Measurements from ENCODE around the gene HECA. TPM values are rescaled to one million over a fixed set of nuclear protein-coding genes. Genes with fewer than 3 reads are reported as not detected.

The HECA gene
- total RNA-seq, 1 donor, result 29.9 TPM

DNA sequence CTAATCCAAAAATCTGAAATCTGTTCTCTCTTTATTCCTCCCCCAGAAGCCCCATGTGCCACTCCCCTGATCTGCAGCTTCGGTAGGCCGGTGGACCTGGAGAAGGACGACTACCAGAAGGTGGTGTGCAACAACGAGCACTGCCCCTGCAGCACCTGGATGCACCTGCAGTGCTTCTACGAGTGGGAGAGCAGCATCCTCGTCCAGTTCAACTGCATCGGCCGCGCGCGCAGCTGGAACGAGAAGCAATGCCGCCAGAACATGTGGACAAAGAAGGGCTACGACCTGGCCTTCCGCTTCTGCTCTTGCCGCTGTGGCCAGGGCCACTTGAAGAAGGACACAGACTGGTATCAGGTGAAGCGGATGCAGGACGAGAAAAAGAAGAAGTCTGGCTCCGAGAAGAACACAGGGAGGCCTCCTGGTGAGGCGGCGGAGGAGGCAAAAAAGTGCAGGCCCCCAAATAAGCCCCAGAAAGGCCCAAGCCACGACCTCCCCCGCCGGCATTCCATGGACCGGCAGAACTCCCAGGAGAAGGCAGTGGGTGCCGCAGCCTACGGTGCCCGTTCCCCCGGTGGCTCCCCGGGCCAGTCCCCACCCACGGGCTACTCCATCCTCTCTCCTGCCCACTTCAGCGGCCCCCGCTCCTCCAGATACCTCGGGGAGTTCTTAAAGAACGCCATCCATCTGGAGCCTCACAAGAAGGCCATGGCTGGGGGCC is 31.5 kb downstream of the HECA start:
- no peak for DNase-seq (ENCODE audit: low read depth)
- TF ChIP-seq, protein P1, sequence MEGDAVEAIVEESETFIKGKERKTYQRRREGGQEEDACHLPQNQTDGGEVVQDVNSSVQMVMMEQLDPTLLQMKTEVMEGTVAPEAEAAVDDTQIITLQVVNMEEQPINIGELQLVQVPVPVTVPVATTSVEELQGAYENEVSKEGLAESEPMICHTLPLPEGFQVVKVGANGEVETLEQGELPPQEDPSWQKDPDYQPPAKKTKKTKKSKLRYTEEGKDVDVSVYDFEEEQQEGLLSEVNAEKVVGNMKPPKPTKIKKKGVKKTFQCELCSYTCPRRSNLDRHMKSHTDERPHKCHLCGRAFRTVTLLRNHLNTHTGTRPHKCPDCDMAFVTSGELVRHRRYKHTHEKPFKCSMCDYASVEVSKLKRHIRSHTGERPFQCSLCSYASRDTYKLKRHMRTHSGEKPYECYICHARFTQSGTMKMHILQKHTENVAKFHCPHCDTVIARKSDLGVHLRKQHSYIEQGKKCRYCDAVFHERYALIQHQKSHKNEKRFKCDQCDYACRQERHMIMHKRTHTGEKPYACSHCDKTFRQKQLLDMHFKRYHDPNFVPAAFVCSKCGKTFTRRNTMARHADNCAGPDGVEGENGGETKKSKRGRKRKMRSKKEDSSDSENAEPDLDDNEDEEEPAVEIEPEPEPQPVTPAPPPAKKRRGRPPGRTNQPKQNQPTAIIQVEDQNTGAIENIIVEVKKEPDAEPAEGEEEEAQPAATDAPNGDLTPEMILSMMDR (IDR thresholded peaks at IDR 0.05; ENCODE audit: insufficient read depth, low read length), result no peak
- H3K4me3 ChIP-seq (ENCODE audit: low read depth, low read length), result no peak overlapping the region

DNA sequence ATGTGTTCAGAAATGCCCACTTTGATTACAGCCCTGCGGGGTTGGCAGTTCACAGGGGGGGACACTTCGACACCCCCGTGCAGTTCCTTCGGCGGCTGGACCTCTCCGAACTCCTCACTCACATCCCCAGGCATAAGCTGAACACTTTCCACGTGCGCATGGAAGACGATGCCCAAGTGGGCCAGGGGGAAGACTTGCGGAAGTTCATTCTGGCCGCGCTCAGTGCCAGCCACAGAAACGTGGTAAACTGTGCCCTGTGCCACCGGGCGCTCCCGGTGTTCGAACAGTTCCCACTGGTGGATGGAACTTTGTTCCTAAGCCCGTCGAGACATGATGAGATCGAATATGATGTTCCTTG is 32.1 kb downstream of the HECA start:
- no peak overlapping the region for H3K4me3 ChIP-seq (ENCODE audit: low read depth, low read length)
- TF ChIP-seq, protein P1 (IDR thresholded peaks at IDR 0.05; ENCODE audit: insufficient read depth, low read length), result no peak
- DNase-seq (ENCODE audit: low read depth), result no peak

DNA sequence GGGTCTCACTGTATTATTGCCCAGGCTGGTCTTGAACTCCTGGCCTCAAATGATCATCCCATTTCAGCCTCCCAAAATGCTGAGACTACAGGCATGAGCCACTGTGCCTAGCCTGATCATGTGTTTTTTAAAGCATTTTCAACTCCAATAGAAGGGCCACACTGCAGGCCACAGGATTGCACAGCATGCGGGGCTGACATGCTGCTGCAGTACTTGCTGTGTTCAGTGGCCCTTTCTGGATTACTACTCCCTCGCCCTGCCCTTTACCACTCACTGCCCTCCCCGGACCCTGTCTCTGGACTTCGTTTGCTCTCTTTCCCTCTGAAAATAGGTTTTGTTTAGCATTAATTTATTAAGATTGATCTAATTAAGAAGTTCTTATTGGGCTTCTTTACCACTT is 37.3 kb downstream of the HECA start:
- TF ChIP-seq, protein P1 (IDR thresholded peaks at IDR 0.05; ENCODE audit: insufficient read depth, low read length), result no peak
- DNase-seq (ENCODE audit: low read depth), result no peak
- H3K4me3 ChIP-seq (ENCODE audit: low read depth, low read length), result no peak overlapping the region

DNA sequence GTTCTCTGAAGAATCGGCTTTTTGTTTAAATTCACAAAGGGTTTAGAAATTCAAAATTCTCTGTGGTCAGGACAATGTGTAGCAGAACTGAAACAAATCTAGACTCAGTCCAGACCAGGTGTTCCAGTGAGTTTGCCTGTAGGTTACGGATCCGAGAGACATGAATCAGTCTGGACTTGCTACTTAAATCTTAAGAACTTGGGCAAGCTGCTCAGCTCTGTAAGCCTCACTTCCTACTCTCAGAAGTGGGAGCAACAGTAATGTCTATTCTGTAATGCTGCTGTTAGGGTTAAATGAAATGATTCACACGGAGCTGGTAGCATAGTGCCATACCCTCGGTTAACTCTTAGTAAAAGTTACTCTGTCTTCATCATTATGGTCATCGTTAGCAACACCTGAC is 37.7 kb downstream of the HECA start:
- TF ChIP-seq, protein P1 (IDR thresholded peaks at IDR 0.05; ENCODE audit: insufficient read depth, low read length), result no peak

DNA sequence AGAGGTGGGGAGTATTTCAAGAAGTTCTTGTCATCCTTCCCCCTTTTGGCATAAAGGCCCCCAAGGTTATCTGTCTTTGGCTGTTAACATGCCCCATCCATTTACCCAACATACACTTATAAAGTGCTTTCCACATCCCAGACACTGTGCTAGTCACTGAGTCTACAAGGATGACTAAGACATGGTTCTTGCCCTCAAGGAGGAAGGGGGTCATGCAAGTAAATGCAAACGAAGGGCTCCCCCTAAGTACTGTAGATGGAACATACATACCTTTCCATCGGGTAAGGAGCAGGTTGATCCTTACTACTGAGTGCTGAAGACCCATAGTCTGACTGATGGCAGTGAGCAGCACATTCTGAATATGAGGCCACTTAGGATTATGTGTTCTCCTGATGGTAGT is 38.3 kb downstream of the HECA start:
- no peak overlapping the region for H3K4me3 ChIP-seq (ENCODE audit: low read depth, low read length)
- TF ChIP-seq, protein P1 (IDR thresholded peaks at IDR 0.05; ENCODE audit: insufficient read depth, low read length), result no peak
- no peak for DNase-seq (ENCODE audit: low read depth)

More for the DNA sequence above, 37.7 kb downstream of the HECA start:
- no peak overlapping the region for H3K4me3 ChIP-seq (ENCODE audit: low read depth, low read length)
- no peak for DNase-seq (ENCODE audit: low read depth)

DNA sequence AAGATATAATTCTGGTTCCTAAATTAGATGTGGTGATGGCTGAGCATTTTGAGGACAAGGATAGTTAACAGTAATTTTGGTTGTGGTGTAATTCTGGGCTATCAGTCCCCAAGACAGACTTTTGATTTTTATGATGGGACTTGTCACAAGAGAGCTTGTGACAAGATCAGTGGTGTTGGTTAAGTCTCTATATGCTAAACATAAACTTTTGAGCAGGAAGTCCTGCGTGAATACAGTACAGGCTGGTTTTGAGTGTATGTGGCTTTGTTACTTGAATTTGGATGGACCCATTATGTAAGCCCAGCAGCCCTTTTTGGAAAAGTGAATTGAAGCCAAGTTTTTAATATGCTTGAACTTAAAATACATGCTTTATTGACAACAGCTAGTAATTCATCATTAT is 38.9 kb downstream of the HECA start:
- TF ChIP-seq, protein P1 (IDR thresholded peaks at IDR 0.05; ENCODE audit: insufficient read depth, low read length), result no peak
- H3K4me3 ChIP-seq (ENCODE audit: low read depth, low read length), result no peak overlapping the region
- DNase-seq (ENCODE audit: low read depth), result no peak

DNA sequence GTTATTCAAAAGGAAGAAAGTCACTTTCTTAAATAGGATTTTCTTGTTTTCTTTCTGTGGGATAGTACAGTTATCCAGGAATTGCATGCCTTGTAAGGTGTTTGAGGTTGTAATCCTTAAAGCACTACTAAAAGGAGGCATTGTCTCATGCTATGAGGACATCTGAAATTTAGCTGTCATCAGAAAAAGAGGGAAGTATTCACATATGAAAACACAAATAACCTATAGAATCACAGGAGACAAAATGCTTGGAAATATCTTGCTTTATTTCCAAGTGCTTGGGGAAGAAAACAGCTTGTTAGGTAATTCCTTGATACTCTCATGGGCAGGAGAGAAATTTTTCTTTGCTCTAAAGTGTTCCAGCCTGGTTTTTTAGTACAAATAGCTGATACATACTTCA is 40.1 kb downstream of the HECA start:
- no peak for DNase-seq (ENCODE audit: low read depth)
- H3K4me3 ChIP-seq (ENCODE audit: low read depth, low read length), result no peak overlapping the region
- TF ChIP-seq, protein P1 (IDR thresholded peaks at IDR 0.05; ENCODE audit: insufficient read depth, low read length), result no peak
